COLO668 (cell line): Measurements from ENCODE around the gene CD86.

Experiments used
- DNase-seq: peaks from one replicate; lab custom pipeline; 2025; ENCODE audit not compliant: unreplicated experiment; lab: John Stamatoyannopoulos, UW

The CD86 gene

GRCh38 chr3:122091602-122092295 lies 36.6 kb downstream of the CD86 start:
- no peak for DNase-seq

- DNase-seq = no peak
These were observed 37.5 kb downstream of the CD86 start for GRCh38 chr3:122092460-122093165.

GRCh38 chr3:122094125-122094524 lies 39.0 kb downstream of the CD86 start:
- DNase-seq = no peak

- no peak for DNase-seq
These were observed 39.5 kb downstream of the CD86 start for GRCh38 chr3:122094693-122095092.

GRCh38 chr3:122097141-122097540 lies 42.0 kb downstream of the CD86 start:
- no peak for DNase-seq

GRCh38 chr3:122098611-122099010 lies 43.4 kb downstream of the CD86 start:
- no peak for DNase-seq

GRCh38 chr3:122099255-122099654 lies 44.1 kb downstream of the CD86 start:
- no peak for DNase-seq

GRCh38 chr3:122100083-122100482 lies 44.9 kb downstream of the CD86 start:
- DNase-seq = no peak

GRCh38 chr3:122100591-122101463 lies 45.7 kb downstream of the CD86 start:
- DNase-seq = no peak

GRCh38 chr3:122101646-122102045 lies 46.5 kb downstream of the CD86 start:
- DNase-seq = peak; percentile 3

GRCh38 chr3:122102191-122102935 lies 47.2 kb downstream of the CD86 start:
- no peak for DNase-seq

- DNase-seq = no peak
These were observed 48.8 kb downstream of the CD86 start for GRCh38 chr3:122103821-122104514.

- no peak for DNase-seq
These were observed 49.5 kb downstream of the CD86 start for GRCh38 chr3:122104515-122105194.

GRCh38 chr3:122105626-122106025 lies 50.5 kb downstream of the CD86 start:
- peak; percentile 8 for DNase-seq

GRCh38 chr3:122107171-122107570 lies 52.0 kb downstream of the CD86 start:
- no peak for DNase-seq

- no peak for DNase-seq
These were observed 56.8 kb downstream of the CD86 start for GRCh38 chr3:122111974-122112373.

GRCh38 chr3:122112754-122113153 lies 57.6 kb downstream of the CD86 start:
- DNase-seq = no peak

- no peak for DNase-seq
These were observed 68.7 kb downstream of the CD86 start for GRCh38 chr3:122123850-122124249.

GRCh38 chr3:122132949-122133540 lies 77.9 kb downstream of the CD86 start:
- no peak for DNase-seq
